H9 (cell line): ENCODE measurements around the gene AQP7. TPM values are rescaled to one million over a fixed set of nuclear protein-coding genes. Genes with fewer than 3 reads are reported as not detected.

ENCODE experiments used
- DNase-seq: peaks from one replicate; pipeline ENCODE4 v3.0.0-alpha.2; 2017
- H2AFZ ChIP-seq: one replicate; pipeline ENCODE4 v1.6.1; 2013; ENCODE audit warnings: mild to moderate bottlenecking, low read length, control low read depth, moderate library complexity
- H2AK5ac ChIP-seq: 2 replicates; pipeline ENCODE4 v1.6.1; 2013; ENCODE audit warnings: low read length, control low read depth, mixed read lengths; ENCODE audit not compliant: insufficient read length
- H2BK120ac ChIP-seq: one replicate; pipeline ENCODE4 v1.6.1; 2013; ENCODE audit warnings: low read depth, mild to moderate bottlenecking, low read length, control low read depth, inconsistent platforms; ENCODE audit not compliant: poor library complexity, severe bottlenecking
- H2BK12ac ChIP-seq: 2 replicates; pipeline ENCODE4 v1.6.1; 2013; ENCODE audit warnings: low read length, control low read depth, mixed read lengths, low read depth; ENCODE audit not compliant: insufficient read length
- H2BK15ac ChIP-seq: 2 replicates; pipeline ENCODE4 v1.6.1; 2013; ENCODE audit warnings: low read depth, low read length, control low read depth
- H2BK20ac ChIP-seq: one replicate; pipeline ENCODE4 v1.6.1; 2013; ENCODE audit warnings: low read depth, mild to moderate bottlenecking, low read length, control low read depth, inconsistent platforms; ENCODE audit not compliant: poor library complexity, severe bottlenecking
- H2BK5ac ChIP-seq: 2 replicates; pipeline ENCODE4 v1.6.1; 2013; ENCODE audit warnings: low read length, control low read depth, mixed read lengths; ENCODE audit not compliant: insufficient read length
- H3K14ac ChIP-seq: 2 replicates; pipeline ENCODE4 v1.6.1; 2013; ENCODE audit warnings: low read length, control low read depth; ENCODE audit not compliant: insufficient read depth
- H3K18ac ChIP-seq: 2 replicates; pipeline ENCODE4 v1.6.1; 2013; ENCODE audit warnings: low read depth, mild to moderate bottlenecking, mixed read lengths, low read length, control low read depth; ENCODE audit not compliant: insufficient read length
- H3K23ac ChIP-seq: 2 replicates; pipeline ENCODE4 v1.6.1; 2013; ENCODE audit warnings: low read length, control low read depth, mixed read lengths, low read depth; ENCODE audit not compliant: insufficient read length
- H3K23me2 ChIP-seq: 2 replicates; pipeline ENCODE4 v1.6.1; 2013; ENCODE audit warnings: low read depth, mild to moderate bottlenecking, mixed read lengths, low read length, control low read depth; ENCODE audit not compliant: insufficient read length, poor library complexity, severe bottlenecking
- H3K27ac ChIP-seq: 2 replicates; pipeline ENCODE4 v1.5.1; 2013; ENCODE audit warnings: low read length, control low read depth, mixed read lengths, low read depth; ENCODE audit not compliant: insufficient read length
- H3K27me3 ChIP-seq: 2 replicates; pipeline ENCODE4 v1.6.1; 2013; ENCODE audit warnings: low read length, control low read depth, inconsistent platforms; ENCODE audit not compliant: insufficient read depth
- H3K4ac ChIP-seq: 2 replicates; pipeline ENCODE4 v1.6.1; 2013; ENCODE audit warnings: low read depth, mild to moderate bottlenecking, control low read depth, inconsistent platforms, low read length, moderate library complexity
- H3K4me1 ChIP-seq: 2 replicates; pipeline ENCODE4 v1.6.1; 2013; ENCODE audit warnings: low read length, control low read depth, inconsistent platforms; ENCODE audit not compliant: insufficient read depth
- H3K4me2 ChIP-seq: 2 replicates; pipeline ENCODE4 v1.6.1; 2013; ENCODE audit warnings: low read length, control low read depth, mixed read lengths; ENCODE audit not compliant: insufficient read length, insufficient read depth
- H3K56ac ChIP-seq: 2 replicates; pipeline ENCODE4 v1.6.1; 2013; ENCODE audit warnings: low read depth, mild to moderate bottlenecking, mixed read lengths, low read length, control low read depth; ENCODE audit not compliant: insufficient read length
- H3K79me1 ChIP-seq: 2 replicates; pipeline ENCODE4 v1.6.1; 2013; ENCODE audit warnings: low read depth, mild to moderate bottlenecking, moderate library complexity, low read length, control low read depth, inconsistent platforms; ENCODE audit not compliant: insufficient read depth, poor library complexity, severe bottlenecking
- H3K79me2 ChIP-seq: 2 replicates; pipeline ENCODE4 v1.6.1; 2013; ENCODE audit warnings: low read length, control low read depth, inconsistent platforms; ENCODE audit not compliant: insufficient read depth
- H3K9ac ChIP-seq: 2 replicates; pipeline ENCODE4 v1.6.1; 2013; ENCODE audit warnings: low read length, control low read depth, mixed read lengths; ENCODE audit not compliant: insufficient read length; ENCODE audit errors: extremely low read depth
- H3K9me3 ChIP-seq: one replicate; pipeline ENCODE4 v1.6.1; 2013; ENCODE audit warnings: low read depth, low read length, inconsistent platforms; ENCODE audit not compliant: control insufficient read depth
- H3T11ph ChIP-seq: one replicate; pipeline ENCODE4 v1.6.1; 2013; ENCODE audit warnings: mild to moderate bottlenecking, low read length, control low read depth, inconsistent platforms
- H4K20me1 ChIP-seq: one replicate; pipeline ENCODE4 v1.6.1; 2013; ENCODE audit not compliant: control insufficient read depth, insufficient read length, insufficient read depth
- H4K5ac ChIP-seq: 2 replicates; pipeline ENCODE4 v1.6.1; 2013; ENCODE audit warnings: low read depth, mild to moderate bottlenecking, mixed read lengths, low read length, control low read depth; ENCODE audit not compliant: insufficient read length
- H4K8ac ChIP-seq: replicated peaks from 2 replicates; pipeline ENCODE4 v1.6.1; 2013; ENCODE audit warnings: low read length, control low read depth, mixed read lengths, low read depth; ENCODE audit not compliant: insufficient read length
- H4K91ac ChIP-seq: 2 replicates; pipeline ENCODE4 v1.6.1; 2013; ENCODE audit warnings: low read depth, mild to moderate bottlenecking, moderate library complexity, mixed read lengths, low read length, control low read depth; ENCODE audit not compliant: insufficient read length
- H3K27ac Mint-ChIP-seq, 3 experiments: 2 replicates in 2 of 3; 3 replicates in 1 of 3; pipeline ENCODE4 v1.8.0; 2020 to 2021; ENCODE audit warnings: mixed read lengths in 3 of 3, mild to moderate bottlenecking in 1 of 3, moderate library complexity in 1 of 3
- H3K27me3 Mint-ChIP-seq: 2 replicates; pipeline ENCODE4 v1.8.0; 2021; ENCODE audit warnings: low read depth, mild to moderate bottlenecking, moderate library complexity, mixed read lengths
- H3K36me3 Mint-ChIP-seq, 3 experiments: 2 replicates in 2 of 3; 3 replicates in 1 of 3; pipeline ENCODE4 v1.8.0; 2020 to 2021; ENCODE audit warnings: low read depth in 3 of 3, mixed read lengths in 3 of 3; ENCODE audit not compliant: insufficient read depth in 1 of 3
- H3K4me1 Mint-ChIP-seq, 2 experiments: 2 replicates each; pipeline ENCODE4 v1.8.0; 2020; ENCODE audit warnings: mixed read lengths in 2 of 2
- H3K4me3 Mint-ChIP-seq, 2 experiments: 2 replicates in 1 of 2; 3 replicates in 1 of 2; pipeline ENCODE4 v1.8.0; 2020 to 2021; ENCODE audit warnings: mild to moderate bottlenecking in 2 of 2, mixed read lengths in 2 of 2, moderate library complexity in 1 of 2
- H3K9me3 Mint-ChIP-seq, 2 experiments: 2 replicates in 1 of 2; 3 replicates in 1 of 2; pipeline ENCODE4 v1.8.0; 2020; ENCODE audit warnings: mild to moderate bottlenecking in 2 of 2, mixed read lengths in 2 of 2, moderate library complexity in 1 of 2
- WGBS: extraction: QIAGEN DNeasy Blood & Tissue Kit; methylation state at CpG from one replicate; pipeline ENCODE4 v1.1.7; 2013; ENCODE audit warnings: missing lambda C conversion rate, low lambda C conversion rate, mixed read lengths; ENCODE audit not compliant: insufficient read length; ENCODE audit errors: extremely low coverage; 5-methylcytosine and 5-hydroxymethylcytosine counted together
- total RNA-seq: library from RNA; stranded (reverse); gene quantifications from 2 replicates; pipeline ENCODE4 v1.2.1, GENCODE V29; 2021
- TF ChIP-seq, protein P1 (sequence below): fragments of 200-600 bp; sonication (generic); conservative IDR thresholded peaks from 3 replicates; pipeline ENCODE4 v1.8.0; 2021; ENCODE audit warnings: antibody characterized with exemption, mild to moderate bottlenecking

AQP7 gene
- total RNA-seq, 1 experiment from 2014 or later = not detected

DNA sequence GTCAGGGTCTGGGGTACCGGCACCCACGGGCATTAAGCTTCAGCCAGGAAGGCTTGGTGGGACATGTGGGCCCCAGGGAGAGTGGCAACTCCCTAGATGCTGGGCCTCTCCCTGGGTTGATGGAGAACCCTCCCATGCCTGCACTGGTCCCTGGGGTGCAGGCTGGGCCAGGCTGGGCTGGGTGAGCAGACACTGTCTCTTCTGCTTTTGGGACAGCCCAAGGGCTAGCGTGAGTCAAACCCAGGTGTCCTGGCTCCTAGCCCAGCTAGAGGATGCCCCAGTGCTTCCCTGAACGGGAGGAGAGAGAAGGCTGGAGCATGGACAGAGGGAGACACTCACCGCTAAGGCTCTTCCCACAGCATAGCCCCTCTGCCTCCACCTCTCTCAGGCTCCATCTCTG, 5.7 kb upstream of the AQP7 start:
- H3K9me3 Mint-ChIP-seq = no peaks in the 10 kb centered on the region
- no peaks in the 10 kb centered on the region for H3K27me3 ChIP-seq
- H2BK120ac ChIP-seq = no peak overlapping the region
- H3K4me1 ChIP-seq = no peaks in the 10 kb centered on the region
- H2BK15ac ChIP-seq = no peak overlapping the region
- H3T11ph ChIP-seq = no peak overlapping the region
- no peak overlapping the region for H3K27ac Mint-ChIP-seq
- no peak for DNase-seq
- TF ChIP-seq, protein P1, sequence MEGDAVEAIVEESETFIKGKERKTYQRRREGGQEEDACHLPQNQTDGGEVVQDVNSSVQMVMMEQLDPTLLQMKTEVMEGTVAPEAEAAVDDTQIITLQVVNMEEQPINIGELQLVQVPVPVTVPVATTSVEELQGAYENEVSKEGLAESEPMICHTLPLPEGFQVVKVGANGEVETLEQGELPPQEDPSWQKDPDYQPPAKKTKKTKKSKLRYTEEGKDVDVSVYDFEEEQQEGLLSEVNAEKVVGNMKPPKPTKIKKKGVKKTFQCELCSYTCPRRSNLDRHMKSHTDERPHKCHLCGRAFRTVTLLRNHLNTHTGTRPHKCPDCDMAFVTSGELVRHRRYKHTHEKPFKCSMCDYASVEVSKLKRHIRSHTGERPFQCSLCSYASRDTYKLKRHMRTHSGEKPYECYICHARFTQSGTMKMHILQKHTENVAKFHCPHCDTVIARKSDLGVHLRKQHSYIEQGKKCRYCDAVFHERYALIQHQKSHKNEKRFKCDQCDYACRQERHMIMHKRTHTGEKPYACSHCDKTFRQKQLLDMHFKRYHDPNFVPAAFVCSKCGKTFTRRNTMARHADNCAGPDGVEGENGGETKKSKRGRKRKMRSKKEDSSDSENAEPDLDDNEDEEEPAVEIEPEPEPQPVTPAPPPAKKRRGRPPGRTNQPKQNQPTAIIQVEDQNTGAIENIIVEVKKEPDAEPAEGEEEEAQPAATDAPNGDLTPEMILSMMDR = no peak
- no peaks in the 10 kb centered on the region for H3K79me1 ChIP-seq
- no peak overlapping the region for H4K8ac ChIP-seq
- H2BK5ac ChIP-seq = no peak overlapping the region
- no peak overlapping the region for H3K27ac ChIP-seq
- no peaks in the 10 kb centered on the region for H4K20me1 ChIP-seq
- H3K36me3 Mint-ChIP-seq = no peaks in the 10 kb centered on the region
- H2AFZ ChIP-seq = no peak overlapping the region
- H4K91ac ChIP-seq = no peak overlapping the region
- H3K23ac ChIP-seq = no peak overlapping the region
- no peak overlapping the region for H3K18ac ChIP-seq
- H3K4me3 Mint-ChIP-seq = no peak overlapping the region
- H3K56ac ChIP-seq = no peak overlapping the region
- H3K27me3 Mint-ChIP-seq = peaks cover 4% of the 10 kb centered on the region
- H3K79me2 ChIP-seq = no peaks in the 10 kb centered on the region
- WGBS = no CpG with 5 or more reads among the region's 5 CpGs
- no peak overlapping the region for H2BK12ac ChIP-seq
- H2BK20ac ChIP-seq = no peak overlapping the region
- H4K5ac ChIP-seq = no peak overlapping the region
- no peak overlapping the region for H3K9ac ChIP-seq
- no peaks in the 10 kb centered on the region for H3K23me2 ChIP-seq
- H3K14ac ChIP-seq = no peak overlapping the region; the same call in 1 of the 2 replicates
- no peak overlapping the region for H2AK5ac ChIP-seq
- no peaks in the 10 kb centered on the region for H3K9me3 ChIP-seq
- H3K4ac ChIP-seq = no peak overlapping the region
- no peak overlapping the region for H3K4me2 ChIP-seq
- peaks cover 2 to 4% of the 10 kb centered on the region in 2 experiments; a peak in 2 of 4 replicates for H3K4me1 Mint-ChIP-seq
